NOMO-1 treated with dmso at 0.1 percent for 144 hours (cell line): ENCODE measurements around the gene GABRD.

Experiments
- DNase-seq: peaks from one replicate; lab custom pipeline; 2025; ENCODE audit not compliant: unreplicated experiment; lab: John Stamatoyannopoulos, UW

Gene GABRD

DNA sequence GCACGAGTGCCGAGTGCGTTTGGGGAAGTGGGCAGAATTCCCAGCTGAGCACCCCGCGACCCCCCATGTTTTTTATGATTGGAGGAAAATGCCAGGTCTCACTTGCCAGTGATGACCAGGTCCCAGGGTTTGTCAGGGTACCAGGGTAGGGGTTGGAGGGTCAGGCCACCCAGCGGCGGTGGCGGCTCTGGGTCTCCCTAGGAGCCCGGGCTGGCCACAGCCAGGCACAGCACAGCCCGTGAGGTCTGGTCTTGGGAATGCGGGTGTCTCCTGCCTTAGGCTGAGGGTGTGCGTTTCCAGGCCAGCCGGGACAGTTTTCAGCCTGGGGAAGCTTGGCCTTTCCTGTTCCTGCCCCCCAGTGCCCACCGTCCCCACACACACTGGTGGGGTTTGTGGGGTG is 53.7 kb downstream of the GABRD start:
- DNase-seq, result no peak

GRCh38 chr1:2073382-2074230 is 54.5 kb downstream of the GABRD start:
- no peak for DNase-seq

DNA sequence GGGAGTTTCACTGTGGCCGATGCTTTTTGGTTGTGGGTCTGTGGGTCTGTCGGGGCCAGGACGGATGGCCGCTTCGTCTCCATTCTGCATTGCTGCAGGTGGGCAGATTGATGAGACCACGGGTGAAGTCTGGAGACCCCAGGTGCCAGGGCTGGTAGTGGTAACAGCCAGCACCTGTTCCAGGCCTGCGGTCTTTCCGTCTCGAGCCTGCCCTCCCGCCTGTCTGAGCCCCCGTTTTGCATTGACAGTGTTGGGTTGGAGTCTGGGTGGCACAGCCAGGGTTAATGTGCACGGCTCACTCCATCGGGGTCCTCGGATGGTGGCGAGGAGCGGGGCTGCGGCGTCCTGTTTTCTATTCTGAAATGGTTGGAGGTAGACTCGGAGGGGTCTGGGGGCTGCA is 55.3 kb downstream of the GABRD start:
- DNase-seq, result no peak

- no peak for DNase-seq
Measured at GRCh38 chr1:2074944-2075740, 56.0 kb downstream of the GABRD start.

DNA sequence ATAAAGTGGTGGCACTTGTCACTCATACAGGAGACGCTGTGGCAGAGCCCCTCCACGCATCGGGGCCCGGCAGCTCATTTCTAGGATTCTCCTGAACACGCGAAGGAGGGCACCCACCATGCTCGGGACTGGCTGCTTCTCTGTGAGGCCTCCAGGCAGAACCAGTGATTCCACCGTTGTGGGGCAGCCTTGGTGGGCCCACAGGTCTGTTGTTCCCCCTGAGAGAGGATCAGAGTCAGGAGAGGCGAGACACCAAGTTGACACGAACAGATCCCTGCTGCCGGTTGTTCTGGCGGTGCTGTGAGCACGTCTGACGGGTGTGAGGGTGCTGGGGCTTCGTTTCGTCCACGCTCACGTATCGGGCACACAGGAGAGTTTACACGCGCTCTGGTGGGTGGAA is 57.7 kb downstream of the GABRD start:
- no peak for DNase-seq

DNA sequence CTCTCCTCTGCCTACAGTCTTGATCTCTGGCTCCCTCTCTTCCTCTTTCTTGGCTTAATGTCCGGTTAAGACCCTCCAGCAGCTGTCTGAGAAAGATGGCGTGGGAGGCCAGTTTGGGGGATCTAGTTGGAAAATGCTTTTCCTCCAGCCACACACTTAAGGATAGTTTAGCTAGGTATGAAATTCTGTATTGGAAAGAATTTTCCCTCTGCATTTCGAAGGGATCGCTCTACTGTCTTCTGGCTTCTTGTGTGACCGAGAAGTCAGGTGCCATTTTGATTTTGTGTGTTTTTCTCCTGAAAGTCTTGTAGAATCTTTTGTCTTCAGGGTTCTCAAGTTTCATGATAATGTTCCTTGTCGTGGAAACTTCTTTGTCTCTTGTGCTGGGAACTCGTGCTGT is 59.0 kb downstream of the GABRD start:
- no peak for DNase-seq

DNA sequence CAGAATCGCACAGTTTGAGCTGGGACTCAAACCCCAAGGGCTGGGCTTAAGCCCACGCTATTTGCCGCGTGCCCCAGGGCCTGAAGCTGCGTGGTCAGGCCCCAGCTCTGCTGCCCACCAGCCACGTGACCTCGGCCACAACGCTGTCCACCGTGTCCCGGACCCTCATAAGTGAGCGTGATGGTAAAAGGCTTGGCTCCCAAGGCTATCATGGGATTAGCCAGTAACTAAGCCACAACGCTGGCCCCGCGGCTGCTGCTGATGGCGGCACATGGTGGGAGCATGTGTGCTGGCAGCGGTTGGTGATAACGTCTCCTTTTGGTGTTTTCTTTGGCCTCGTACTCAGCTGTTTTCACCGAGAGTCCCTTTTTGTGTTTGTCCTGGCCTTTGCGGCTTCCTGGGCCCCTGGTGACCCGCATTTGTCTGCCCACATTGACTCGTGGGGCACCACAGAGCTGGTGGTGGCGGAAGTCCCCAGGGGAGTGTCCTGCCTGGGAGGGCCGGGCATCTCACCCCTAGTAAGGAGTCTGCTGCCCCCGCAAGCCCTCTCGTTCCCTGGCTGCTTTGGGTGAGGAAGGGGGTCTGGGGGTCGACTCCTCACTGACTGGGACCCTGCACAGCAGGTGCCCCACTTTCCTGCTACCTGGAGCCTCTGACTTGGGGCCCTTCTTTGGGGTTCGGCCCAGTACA is 60.4 kb downstream of the GABRD start:
- no peak for DNase-seq

GRCh38 chr1:2080140-2080539 is 61.0 kb downstream of the GABRD start:
- no peak for DNase-seq
